ENCODE results near the gene C11orf21.

The C11orf21 gene

GRCh38 chr11:2307501-2308331 is 6.0 kb upstream of the C11orf21 start:
- no peak for DNase-seq

GRCh38 chr11:2306877-2307500 is 5.3 kb upstream of the C11orf21 start:
- DNase-seq: no peak

GRCh38 chr11:2306452-2306823 is 4.7 kb upstream of the C11orf21 start:
- DNase-seq: no peak

- DNase-seq: peak; percentile 53
Measured at GRCh38 chr11:2305788-2306451, 4.2 kb upstream of the C11orf21 start.

DNA sequence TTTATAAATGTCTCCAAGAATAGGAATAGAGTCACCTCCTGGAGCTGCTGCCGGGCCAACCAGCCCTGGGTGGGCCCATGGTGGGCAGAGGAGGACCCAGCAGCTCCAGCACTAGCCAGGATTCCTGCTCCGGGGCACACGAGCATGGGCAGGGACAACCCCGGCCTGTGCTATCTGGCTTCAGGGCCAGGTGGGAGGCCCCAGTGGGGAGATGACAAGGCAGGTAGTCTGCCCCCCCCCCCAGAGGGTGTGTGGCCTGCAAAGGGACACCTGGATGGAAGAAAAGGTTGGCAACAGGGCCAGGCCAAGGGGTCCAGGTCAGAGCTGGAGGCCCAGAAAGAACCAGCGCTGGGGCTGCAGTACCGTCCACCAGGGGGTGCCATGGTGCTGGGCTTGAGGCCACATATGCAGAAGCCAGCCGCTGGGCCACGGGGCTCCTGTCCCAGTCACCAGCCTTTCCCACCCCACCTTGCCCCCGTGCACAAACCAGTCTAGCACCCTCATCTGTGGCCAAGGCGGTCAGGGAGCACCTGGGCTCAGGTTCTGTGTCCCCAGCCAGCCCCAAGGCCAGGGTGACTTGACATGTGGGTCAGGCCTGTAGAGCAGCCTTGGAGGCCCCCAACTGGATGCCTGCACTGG is 3.5 kb upstream of the C11orf21 start:
- peak; percentile 93 for DNase-seq

- no peak for DNase-seq
Measured at GRCh38 chr11:2304506-2305139, 2.9 kb upstream of the C11orf21 start.

DNA sequence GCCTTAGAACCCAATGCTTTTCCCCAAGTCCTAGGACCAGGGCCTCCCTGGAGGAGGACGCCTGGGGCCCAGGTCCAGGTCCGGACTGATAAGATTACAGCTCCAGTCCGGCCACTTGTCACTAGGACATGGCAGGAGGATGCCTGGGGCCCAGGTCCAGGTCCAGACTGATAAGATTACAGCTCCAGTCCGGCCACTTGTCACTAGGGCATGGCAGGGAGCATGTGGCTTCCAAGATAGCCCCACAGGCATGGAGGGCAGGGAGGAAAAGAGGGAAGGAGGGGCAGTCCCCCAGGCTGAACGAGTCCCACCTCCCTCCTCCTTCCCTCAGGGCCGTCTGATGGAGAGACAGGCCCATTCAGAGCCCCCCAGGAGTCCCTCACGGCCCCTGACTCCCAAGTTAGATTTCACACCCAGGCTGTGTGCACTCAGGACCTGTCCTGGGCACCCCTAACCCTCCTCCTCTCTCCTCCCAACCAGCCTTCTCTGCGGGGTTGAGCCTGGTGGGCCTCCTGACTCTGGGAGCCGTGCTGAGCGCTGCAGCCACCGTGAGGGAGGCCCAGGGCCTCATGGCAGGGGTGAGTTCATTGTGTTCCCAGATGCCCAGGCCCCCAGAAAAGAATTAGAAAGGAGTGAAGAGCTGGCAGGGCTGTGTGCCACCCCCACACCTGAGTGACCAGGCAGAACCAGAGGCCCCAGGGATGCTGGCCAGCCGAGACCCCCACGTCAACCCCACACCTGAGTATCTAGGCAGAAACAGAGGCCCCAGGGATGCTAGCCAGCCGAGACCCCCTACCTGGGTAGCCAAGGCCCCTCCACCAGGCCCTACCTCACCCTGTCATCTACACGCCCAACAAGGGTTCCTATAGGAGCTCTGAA is 2.1 kb upstream of the C11orf21 start:
- no peak for DNase-seq

- DNase-seq: peak; percentile 36
Measured at GRCh38 chr11:2302896-2303626, 1.3 kb upstream of the C11orf21 start.

- DNase-seq: peak; percentile 58
Measured at GRCh38 chr11:2302306-2302895, 683 bp upstream of the C11orf21 start.

GRCh38 chr11:2300936-2301630 is 635 bp downstream of the C11orf21 start:
- DNase-seq: peak; percentile 40

GRCh38 chr11:2300290-2300935 is 1.3 kb downstream of the C11orf21 start:
- peak; percentile 41 for DNase-seq

GRCh38 chr11:2299773-2300172 is 1.9 kb downstream of the C11orf21 start:
- no peak for DNase-seq

- peak; percentile 39 for DNase-seq
Measured at GRCh38 chr11:2298795-2299761, 2.6 kb downstream of the C11orf21 start.

DNA sequence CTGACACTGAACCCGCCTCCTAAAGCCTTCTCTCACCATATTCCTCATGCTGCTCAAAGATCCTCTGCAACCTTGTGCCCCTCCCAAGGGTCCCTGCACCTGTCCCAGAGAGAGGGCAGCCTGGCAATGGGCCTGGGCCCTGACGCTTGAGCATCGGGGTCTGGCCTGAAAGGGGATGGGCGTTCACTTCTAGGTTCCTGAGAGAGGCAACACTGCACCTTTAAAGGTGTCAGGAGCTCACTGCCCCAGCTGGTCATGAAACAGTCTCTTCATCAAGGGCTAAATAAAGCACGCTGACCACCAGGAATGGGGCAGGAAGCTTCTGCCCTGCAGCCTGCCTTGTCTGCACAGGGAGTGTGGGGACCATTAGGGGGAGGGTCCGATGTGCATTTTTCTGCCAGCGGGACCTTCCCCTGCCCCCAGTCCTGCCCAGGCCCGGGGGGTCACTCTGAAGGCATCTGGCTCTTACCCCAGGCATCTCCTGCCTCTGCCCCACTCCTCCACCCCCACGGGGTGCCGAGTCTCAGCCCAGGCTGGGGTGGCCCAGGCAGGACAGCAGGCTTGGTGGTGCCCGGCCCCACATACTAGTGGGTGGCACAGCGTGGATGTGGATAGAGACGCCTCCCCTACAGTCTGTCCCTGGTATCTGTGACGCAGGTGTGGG is 3.5 kb downstream of the C11orf21 start:
- DNase-seq: no peak

- no peak for DNase-seq
Measured at GRCh38 chr11:2297623-2298030, 4.1 kb downstream of the C11orf21 start.

- no peak for DNase-seq
Measured at GRCh38 chr11:2296913-2297622, 4.7 kb downstream of the C11orf21 start.

Measured in CD4-positive, alpha-beta T cell treated with Interleukin-17A for 4 hours (primary cell).